ENCODE data around the gene PRKCB. TPM values are rescaled to one million over a fixed set of nuclear protein-coding genes. Genes with fewer than 3 reads are reported as not detected.

PRKCB gene
- total RNA-seq, 1 experiment from 2014 or later: 0.89 TPM

DNA sequence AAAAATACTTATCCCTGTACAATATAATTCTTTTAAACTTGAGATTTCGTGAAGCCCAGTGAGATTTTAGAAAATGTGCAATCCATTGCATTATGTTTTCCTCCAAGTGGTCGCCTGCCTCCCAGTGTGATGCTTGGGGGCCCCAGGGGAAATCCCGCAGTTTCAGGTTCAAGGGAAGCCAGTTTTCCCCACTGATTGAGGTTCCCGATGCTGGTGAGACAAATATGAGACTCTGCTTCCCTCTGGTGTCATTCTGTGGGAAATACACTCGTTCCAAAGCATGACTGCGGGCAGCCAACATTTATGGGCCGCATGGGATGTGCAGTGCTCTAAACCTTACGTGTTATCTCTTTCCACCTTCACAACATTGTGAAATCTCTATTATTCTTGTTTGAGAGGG, 200.8 kb downstream of the PRKCB start:
- Histone ChIP-seq H2AFZ (ENCODE audit: low read depth, low read length, poor library complexity, severe bottlenecking) (no peak overlapping the region), H3K79me2 (ENCODE audit: insufficient read depth, low read length) (no peaks in the 10 kb centered on the region), H3K27ac (ENCODE audit: low read depth, low read length) (no peak overlapping the region), H3K4me2 (ENCODE audit: low read length) (no peak overlapping the region), H3K4me3 (replicated peaks in 1 of 2; ENCODE audit: low read depth in 1 of 2, low read length in 2 of 2) (no peak overlapping the region), H4K20me1 (ENCODE audit: insufficient read depth) (no peaks in the 10 kb centered on the region), H3K4me1 (ENCODE audit: control insufficient read depth in 1 of 2, insufficient read depth in 2 of 2, low read length in 2 of 2) (no peaks in the 10 kb centered on the region), H3K36me3 (ENCODE audit: control insufficient read depth in 1 of 2, insufficient read depth in 2 of 2, low read length in 2 of 2) (no peaks in the 10 kb centered on the region), H3K9me2 (ENCODE audit: insufficient read depth) (no peaks in the 10 kb centered on the region), H3K9me3 (ENCODE audit: control insufficient read depth in 1 of 2, insufficient read depth in 1 of 2, low read depth in 1 of 2, low read length in 2 of 2) (no peaks in the 10 kb centered on the region), H3K27me3 (ENCODE audit: insufficient read depth, low read length) (no peaks in the 10 kb centered on the region), H3K9ac (ENCODE audit: low read length) (no peak overlapping the region)
- ChIA-PET POLR2A (interaction anchor here (0.7 kb wide), 1 partner anchor 468 kb away, joined by 3 read pairs; no protein-coding TSS in a partner anchor), CTCF (interaction anchor here (0.6 to 1.9 kb wide), 7 partner anchors 159 to 479 kb away, joined by 3 to 11 read pairs (median 4); partner anchors contain the start of genes PLK1 and UBFD1), RAD21 (ENCODE audit: low non-redundant PET in 1 of 2, low total read pairs in 2 of 2, uncharacterized antibody in 2 of 2, unreplicated experiment in 2 of 2) (no interaction called here)
- no TSS peak for BruUV-seq (replicated peaks)
- ATAC-seq (peak; percentile 86), DNase-seq (ENCODE audit: low read depth, low spot score) (peak; percentile 29)
- TF ChIP-seq CEBPB (IDR thresholded peaks at IDR 0.05; ENCODE audit: low read depth): no peak
- TF ChIP-seq, protein P1, sequence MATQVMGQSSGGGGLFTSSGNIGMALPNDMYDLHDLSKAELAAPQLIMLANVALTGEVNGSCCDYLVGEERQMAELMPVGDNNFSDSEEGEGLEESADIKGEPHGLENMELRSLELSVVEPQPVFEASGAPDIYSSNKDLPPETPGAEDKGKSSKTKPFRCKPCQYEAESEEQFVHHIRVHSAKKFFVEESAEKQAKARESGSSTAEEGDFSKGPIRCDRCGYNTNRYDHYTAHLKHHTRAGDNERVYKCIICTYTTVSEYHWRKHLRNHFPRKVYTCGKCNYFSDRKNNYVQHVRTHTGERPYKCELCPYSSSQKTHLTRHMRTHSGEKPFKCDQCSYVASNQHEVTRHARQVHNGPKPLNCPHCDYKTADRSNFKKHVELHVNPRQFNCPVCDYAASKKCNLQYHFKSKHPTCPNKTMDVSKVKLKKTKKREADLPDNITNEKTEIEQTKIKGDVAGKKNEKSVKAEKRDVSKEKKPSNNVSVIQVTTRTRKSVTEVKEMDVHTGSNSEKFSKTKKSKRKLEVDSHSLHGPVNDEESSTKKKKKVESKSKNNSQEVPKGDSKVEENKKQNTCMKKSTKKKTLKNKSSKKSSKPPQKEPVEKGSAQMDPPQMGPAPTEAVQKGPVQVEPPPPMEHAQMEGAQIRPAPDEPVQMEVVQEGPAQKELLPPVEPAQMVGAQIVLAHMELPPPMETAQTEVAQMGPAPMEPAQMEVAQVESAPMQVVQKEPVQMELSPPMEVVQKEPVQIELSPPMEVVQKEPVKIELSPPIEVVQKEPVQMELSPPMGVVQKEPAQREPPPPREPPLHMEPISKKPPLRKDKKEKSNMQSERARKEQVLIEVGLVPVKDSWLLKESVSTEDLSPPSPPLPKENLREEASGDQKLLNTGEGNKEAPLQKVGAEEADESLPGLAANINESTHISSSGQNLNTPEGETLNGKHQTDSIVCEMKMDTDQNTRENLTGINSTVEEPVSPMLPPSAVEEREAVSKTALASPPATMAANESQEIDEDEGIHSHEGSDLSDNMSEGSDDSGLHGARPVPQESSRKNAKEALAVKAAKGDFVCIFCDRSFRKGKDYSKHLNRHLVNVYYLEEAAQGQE (IDR thresholded peaks at IDR 0.05; ENCODE audit: low read depth): no peak
- TF ChIP-seq POLR2AphosphoS5 (IDR thresholded peaks at IDR 0.05; ENCODE audit: low read depth, low read length): no peak
- TF ChIP-seq CBX3 (IDR thresholded peaks at IDR 0.05; ENCODE audit: low read depth): no peak
- TF ChIP-seq POLR2A (IDR thresholded peaks at IDR 0.05; ENCODE audit: borderline replicate concordance, extremely low read depth, insufficient read depth, insufficient read length): no peak
- TF ChIP-seq RAD21 (IDR thresholded peaks at IDR 0.05; ENCODE audit: low read depth): peak; percentile 88
- peak; percentile 15 for TF ChIP-seq TCF7L2 (IDR thresholded peaks at IDR 0.05; ENCODE audit: borderline replicate concordance, extremely low read depth, insufficient read depth, insufficient read length)
- TF ChIP-seq, protein P2, sequence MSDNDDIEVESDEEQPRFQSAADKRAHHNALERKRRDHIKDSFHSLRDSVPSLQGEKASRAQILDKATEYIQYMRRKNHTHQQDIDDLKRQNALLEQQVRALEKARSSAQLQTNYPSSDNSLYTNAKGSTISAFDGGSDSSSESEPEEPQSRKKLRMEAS (IDR thresholded peaks at IDR 0.05): peak; percentile 23; the same call in 1 of the 2 replicates
- TF ChIP-seq EGR1 (IDR thresholded peaks at IDR 0.05; ENCODE audit: low read depth): no peak
- TF ChIP-seq ZFX (IDR thresholded peaks at IDR 0.05): no peak
- TF ChIP-seq ELF1 (IDR thresholded peaks at IDR 0.05; ENCODE audit: borderline replicate concordance, low read depth): no peak
- TF ChIP-seq, protein P3, sequence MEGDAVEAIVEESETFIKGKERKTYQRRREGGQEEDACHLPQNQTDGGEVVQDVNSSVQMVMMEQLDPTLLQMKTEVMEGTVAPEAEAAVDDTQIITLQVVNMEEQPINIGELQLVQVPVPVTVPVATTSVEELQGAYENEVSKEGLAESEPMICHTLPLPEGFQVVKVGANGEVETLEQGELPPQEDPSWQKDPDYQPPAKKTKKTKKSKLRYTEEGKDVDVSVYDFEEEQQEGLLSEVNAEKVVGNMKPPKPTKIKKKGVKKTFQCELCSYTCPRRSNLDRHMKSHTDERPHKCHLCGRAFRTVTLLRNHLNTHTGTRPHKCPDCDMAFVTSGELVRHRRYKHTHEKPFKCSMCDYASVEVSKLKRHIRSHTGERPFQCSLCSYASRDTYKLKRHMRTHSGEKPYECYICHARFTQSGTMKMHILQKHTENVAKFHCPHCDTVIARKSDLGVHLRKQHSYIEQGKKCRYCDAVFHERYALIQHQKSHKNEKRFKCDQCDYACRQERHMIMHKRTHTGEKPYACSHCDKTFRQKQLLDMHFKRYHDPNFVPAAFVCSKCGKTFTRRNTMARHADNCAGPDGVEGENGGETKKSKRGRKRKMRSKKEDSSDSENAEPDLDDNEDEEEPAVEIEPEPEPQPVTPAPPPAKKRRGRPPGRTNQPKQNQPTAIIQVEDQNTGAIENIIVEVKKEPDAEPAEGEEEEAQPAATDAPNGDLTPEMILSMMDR (IDR thresholded peaks at IDR 0.05 in 2 of 3, conservative IDR thresholded peaks at IDR 0.05 in 1 of 3; ENCODE audit: borderline replicate concordance in 1 of 3, insufficient read depth in 1 of 3, low read depth in 2 of 3, low read length in 2 of 3): peak; percentile 61 to 79 (median 65)
- TF ChIP-seq SP1 (IDR thresholded peaks at IDR 0.05; ENCODE audit: low read depth): no peak
- TF ChIP-seq SRF (IDR thresholded peaks at IDR 0.05; ENCODE audit: low read depth): no peak
- no peak for TF ChIP-seq YY1 (IDR thresholded peaks at IDR 0.05; ENCODE audit: extremely low read depth, insufficient replicate concordance, low read depth, low read length)
- no peak for TF ChIP-seq EZH2phosphoT487 (IDR thresholded peaks at IDR 0.05; ENCODE audit: borderline replicate concordance)
- TF ChIP-seq EZH2 (IDR thresholded peaks at IDR 0.05): no peak
- TF ChIP-seq, protein P4, sequence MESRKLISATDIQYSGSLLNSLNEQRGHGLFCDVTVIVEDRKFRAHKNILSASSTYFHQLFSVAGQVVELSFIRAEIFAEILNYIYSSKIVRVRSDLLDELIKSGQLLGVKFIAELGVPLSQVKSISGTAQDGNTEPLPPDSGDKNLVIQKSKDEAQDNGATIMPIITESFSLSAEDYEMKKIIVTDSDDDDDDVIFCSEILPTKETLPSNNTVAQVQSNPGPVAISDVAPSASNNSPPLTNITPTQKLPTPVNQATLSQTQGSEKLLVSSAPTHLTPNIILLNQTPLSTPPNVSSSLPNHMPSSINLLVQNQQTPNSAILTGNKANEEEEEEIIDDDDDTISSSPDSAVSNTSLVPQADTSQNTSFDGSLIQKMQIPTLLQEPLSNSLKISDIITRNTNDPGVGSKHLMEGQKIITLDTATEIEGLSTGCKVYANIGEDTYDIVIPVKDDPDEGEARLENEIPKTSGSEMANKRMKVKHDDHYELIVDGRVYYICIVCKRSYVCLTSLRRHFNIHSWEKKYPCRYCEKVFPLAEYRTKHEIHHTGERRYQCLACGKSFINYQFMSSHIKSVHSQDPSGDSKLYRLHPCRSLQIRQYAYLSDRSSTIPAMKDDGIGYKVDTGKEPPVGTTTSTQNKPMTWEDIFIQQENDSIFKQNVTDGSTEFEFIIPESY (IDR thresholded peaks at IDR 0.05; ENCODE audit: extremely low read depth, insufficient replicate concordance, low read length): no peak
- TF ChIP-seq FOSL1 (IDR thresholded peaks at IDR 0.05; ENCODE audit: low read depth): no peak
- no peak for TF ChIP-seq ZNF274 (IDR thresholded peaks at IDR 0.05; ENCODE audit: low read depth, low read length)
- intact Hi-C loops (cut with micrococcal nuclease): loop anchor here (1.0 to 5.0 kb wide), 6 partner anchors 233 to 854 kb away; partner anchors contain the start of genes EARS2, PLK1, SCNN1G and UBFD1

All from HCT116 (cell line).